BJ (cell line): ENCODE data around the gene AKT2. TPM values are rescaled to one million over a fixed set of nuclear protein-coding genes. Genes with fewer than 3 reads are reported as not detected.

Experiments used
- CTCF ChIA-PET: fragments of 350-600 bp; formaldehyde crosslinking; extraction: SDS; loops from one replicate; lab custom pipeline; 2021; ENCODE audit warnings: antibody characterized with exemption, inconsistent platforms; lab: Yijun Ruan, JAX
- POLR2A ChIA-PET: fragments of 300-600 bp; sonication (Branson Sonifier 250); formaldehyde crosslinking; extraction: SDS; loops from one replicate; lab custom pipeline; 2021; ENCODE audit warnings: antibody characterized with exemption; lab: Charles Lee
- DNase-seq: peaks from one replicate; pipeline ENCODE4 v3.0.0-alpha.2; 2011; ENCODE audit warnings: low read depth
- H3K27me3 ChIP-seq: 2 replicates; pipeline ENCODE4 v1.6.0; 2011; ENCODE audit warnings: low read length; ENCODE audit not compliant: control insufficient read depth, insufficient read depth
- H3K36me3 ChIP-seq: 2 replicates; pipeline ENCODE4 v1.5.1; 2011; ENCODE audit warnings: low read length; ENCODE audit not compliant: control insufficient read depth, insufficient read depth
- H3K4me3 ChIP-seq: 2 replicates; pipeline ENCODE4 v1.5.1; 2011; ENCODE audit warnings: low read depth, mild to moderate bottlenecking, control low read depth, low read length
- polyA plus RNA-seq: library from polyadenylated mRNA; depleted of rRNA; stranded (reverse); fragments of >200 nt; gene quantifications from 2 replicates; pipeline ENCODE4 v1.2.3, GENCODE V29; 2011
- TF ChIP-seq, protein P1 (sequence below): IDR thresholded peaks from 2 replicates; pipeline ENCODE4 v1.5.1; 2011; ENCODE audit warnings: low read depth, mild to moderate bottlenecking, control low read depth, inconsistent platforms, low read length, moderate library complexity; ENCODE audit not compliant: insufficient read depth

The AKT2 gene
- polyA plus RNA-seq, 1 experiment: 162 TPM

DNA sequence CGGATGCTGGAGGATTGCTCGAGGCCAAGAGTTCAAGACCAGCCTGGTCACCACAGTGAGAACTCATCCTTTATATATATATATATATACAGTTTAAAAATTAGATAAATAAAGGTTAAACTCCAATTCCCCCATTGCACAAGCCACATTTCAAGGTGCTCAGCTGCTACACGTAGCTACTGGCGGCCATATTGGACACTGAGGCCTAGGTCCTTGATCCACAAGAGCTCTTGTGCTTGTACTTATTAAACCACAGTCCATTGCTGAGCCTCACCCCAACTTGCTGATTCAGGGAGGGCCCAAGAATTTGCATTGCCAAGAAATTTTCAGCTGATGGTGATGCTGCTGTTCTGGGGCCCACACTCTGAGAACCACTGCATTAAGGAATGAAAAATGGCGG lies 76.5 kb downstream of the AKT2 start:
- ChIA-PET POLR2A (interaction anchor here (0.6 kb wide), 1 partner anchor 362 kb away, joined by 3 read pairs; no protein-coding TSS in a partner anchor), CTCF (interaction anchor here (0.5 to 1.3 kb wide), 3 partner anchors 9 to 97 kb away, joined by 3 read pairs; partner anchors contain the start of gene TTC9B)
- TF ChIP-seq, protein P1, sequence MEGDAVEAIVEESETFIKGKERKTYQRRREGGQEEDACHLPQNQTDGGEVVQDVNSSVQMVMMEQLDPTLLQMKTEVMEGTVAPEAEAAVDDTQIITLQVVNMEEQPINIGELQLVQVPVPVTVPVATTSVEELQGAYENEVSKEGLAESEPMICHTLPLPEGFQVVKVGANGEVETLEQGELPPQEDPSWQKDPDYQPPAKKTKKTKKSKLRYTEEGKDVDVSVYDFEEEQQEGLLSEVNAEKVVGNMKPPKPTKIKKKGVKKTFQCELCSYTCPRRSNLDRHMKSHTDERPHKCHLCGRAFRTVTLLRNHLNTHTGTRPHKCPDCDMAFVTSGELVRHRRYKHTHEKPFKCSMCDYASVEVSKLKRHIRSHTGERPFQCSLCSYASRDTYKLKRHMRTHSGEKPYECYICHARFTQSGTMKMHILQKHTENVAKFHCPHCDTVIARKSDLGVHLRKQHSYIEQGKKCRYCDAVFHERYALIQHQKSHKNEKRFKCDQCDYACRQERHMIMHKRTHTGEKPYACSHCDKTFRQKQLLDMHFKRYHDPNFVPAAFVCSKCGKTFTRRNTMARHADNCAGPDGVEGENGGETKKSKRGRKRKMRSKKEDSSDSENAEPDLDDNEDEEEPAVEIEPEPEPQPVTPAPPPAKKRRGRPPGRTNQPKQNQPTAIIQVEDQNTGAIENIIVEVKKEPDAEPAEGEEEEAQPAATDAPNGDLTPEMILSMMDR: no peak
- DNase-seq: no peak
- H3K4me3 ChIP-seq: no peak overlapping the region
- H3K36me3 ChIP-seq: peaks cover 11% of the 10 kb centered on the region
- no peaks in the 10 kb centered on the region for H3K27me3 ChIP-seq

DNA sequence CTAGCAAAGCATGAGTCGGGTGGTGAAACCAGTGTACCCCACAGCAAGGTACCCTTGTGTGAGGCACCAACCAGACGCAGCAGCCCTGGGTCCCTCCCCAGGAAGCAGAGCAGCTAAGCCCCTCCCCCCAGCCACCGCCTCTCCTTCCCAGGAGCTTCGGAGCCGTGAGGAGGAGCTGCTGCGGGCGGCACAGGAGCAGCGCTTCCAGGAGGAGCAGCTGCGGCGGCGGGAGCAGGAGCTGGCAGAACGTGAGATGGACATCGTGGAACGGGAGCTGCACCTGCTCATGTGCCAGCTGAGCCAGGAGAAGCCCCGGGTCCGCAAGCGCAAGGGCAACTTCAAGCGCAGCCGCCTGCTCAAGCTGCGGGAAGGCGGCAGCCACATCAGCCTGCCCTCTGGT lies 79.4 kb downstream of the AKT2 start:
- Histone ChIP-seq H3K4me3 (no peak overlapping the region), H3K36me3 (peaks cover 14% of the 10 kb centered on the region), H3K27me3 (no peaks in the 10 kb centered on the region)
- no peak for DNase-seq
- ChIA-PET POLR2A (no interaction called here), CTCF (no interaction called here)
- TF ChIP-seq, protein P1: no peak

DNA sequence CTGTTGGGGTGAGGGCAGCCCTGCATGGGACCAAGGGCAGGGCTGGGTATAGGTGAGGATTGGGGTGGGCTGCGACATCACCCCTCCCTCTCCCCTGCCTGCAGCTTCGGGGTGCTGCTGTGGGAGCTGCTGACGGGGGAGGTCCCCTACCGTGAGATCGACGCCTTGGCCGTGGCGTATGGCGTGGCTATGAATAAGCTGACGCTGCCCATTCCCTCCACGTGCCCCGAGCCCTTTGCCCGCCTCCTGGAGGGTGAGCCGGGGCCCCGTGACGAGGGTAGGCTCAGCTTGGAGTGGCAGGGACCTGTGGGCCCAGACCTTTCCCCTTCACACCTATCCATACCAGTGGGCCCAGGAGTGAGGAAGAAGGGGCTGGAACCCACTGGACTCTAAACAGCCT lies 80.8 kb downstream of the AKT2 start:
- Histone ChIP-seq H3K27me3 (no peaks in the 10 kb centered on the region), H3K36me3 (peaks cover 15% of the 10 kb centered on the region), H3K4me3 (no peak overlapping the region)
- TF ChIP-seq, protein P1: no peak
- no peak for DNase-seq
- CTCF ChIA-PET: no interaction called here
- POLR2A ChIA-PET: interaction anchor here (0.7 kb wide), 1 partner anchor 9 kb away, joined by 3 read pairs; no protein-coding TSS in a partner anchor

DNA sequence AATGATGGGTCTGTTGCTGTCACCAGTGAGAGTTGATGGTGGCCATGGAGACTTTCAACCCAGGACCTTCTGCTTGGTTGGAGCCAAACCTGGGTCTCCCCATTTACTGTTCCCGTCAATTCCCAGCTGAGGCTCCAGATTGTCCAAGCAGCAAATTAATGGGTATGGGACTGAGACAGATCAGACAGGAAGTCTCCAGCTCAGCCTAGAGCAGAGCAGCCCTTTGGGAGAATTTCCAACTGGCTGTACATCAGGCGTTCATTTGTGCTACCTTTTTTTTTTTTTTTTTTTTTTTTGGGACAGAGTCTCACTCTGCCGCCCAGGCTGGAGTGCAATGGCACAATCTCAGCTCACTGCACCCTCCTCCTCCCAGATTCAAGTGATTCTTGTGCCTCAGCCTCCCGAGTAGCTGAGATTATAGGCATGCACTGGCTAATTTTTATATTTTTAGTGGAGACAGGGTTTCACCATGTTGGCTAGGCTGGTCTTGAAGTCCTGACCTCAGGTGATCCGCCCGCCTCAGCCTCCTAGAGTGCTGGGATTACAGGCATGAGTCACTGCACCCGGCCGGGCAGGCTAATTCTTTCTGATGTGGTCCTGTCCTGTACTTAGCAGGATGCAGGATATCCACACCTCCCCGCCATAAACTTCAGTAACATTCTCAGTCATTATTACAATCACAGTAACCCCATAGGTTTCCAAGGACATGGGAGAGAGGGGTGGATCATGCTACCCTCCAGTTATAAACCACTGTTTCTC lies 84.6 kb downstream of the AKT2 start:
- TF ChIP-seq, protein P1: no peak
- Histone ChIP-seq H3K36me3 (peaks cover 14% of the 10 kb centered on the region), H3K4me3 (no peak overlapping the region), H3K27me3 (no peaks in the 10 kb centered on the region)
- no peak for DNase-seq
- ChIA-PET CTCF (interaction anchor here (1.2 to 1.6 kb wide), 2 partner anchors 9 to 59 kb away, joined by 4 to 6 read pairs; partner anchors contain the start of gene MAP3K10), POLR2A (no interaction called here)

DNA sequence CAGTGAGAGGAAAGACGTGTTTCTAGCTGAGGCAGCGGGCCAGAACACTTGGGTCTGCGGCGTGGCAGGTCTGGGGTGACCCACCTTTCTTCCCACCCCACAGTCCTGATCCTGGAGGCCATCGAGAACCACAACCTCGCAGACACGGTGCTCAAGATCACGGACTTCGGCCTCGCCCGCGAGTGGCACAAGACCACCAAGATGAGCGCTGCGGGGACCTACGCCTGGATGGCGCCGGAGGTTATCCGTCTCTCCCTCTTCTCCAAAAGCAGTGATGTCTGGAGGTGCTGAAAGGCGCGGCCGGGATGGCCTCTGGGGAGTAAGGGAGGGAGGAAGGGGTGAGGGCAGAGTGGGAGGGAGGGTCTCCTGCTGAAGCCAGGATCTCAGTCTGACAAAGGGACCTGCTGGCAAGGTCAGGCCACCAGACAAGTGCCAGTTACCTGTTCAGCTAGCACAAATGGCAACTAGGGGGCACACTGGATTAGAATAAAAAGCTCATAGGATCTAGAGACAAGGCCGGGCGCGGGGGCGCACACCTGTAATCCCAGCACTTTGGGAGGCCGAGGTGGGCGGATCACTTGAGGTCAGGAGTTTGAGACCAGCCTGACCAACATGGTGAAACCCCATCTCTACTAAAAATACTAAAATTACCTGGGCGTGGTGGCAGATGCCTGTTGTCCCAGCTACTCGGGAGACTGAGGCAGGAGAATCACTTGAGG lies 86.7 kb downstream of the AKT2 start:
- no peak for DNase-seq
- peaks cover 6% of the 10 kb centered on the region for H3K36me3 ChIP-seq
- ChIA-PET POLR2A (no interaction called here), CTCF (no interaction called here)
- H3K27me3 ChIP-seq: no peaks in the 10 kb centered on the region
- TF ChIP-seq, protein P1: no peak
- no peak overlapping the region for H3K4me3 ChIP-seq
